Osteocyte (in vitro differentiated cells): Measurements from ENCODE around the gene PLEKHG4. TPM values are rescaled to one million over a fixed set of nuclear protein-coding genes. Genes with fewer than 3 reads are reported as not detected.

Source experiments
- DNase-seq: peaks from one replicate; pipeline ENCODE4 v3.0.0; 2021; ENCODE audit warnings: mixed read lengths; ENCODE audit not compliant: unreplicated experiment; ENCODE audit errors: extremely low spot score
- H3K27ac Mint-ChIP-seq: one replicate; pipeline ENCODE4 v1.8.0; 2021; ENCODE audit warnings: mild to moderate bottlenecking, mixed read lengths; ENCODE audit not compliant: unreplicated experiment
- H3K27me3 Mint-ChIP-seq: one replicate; pipeline ENCODE4 v1.8.0; 2021; ENCODE audit warnings: mixed read lengths; ENCODE audit not compliant: unreplicated experiment
- H3K36me3 Mint-ChIP-seq: one replicate; pipeline ENCODE4 v1.8.0; 2021; ENCODE audit warnings: mixed read lengths; ENCODE audit not compliant: unreplicated experiment
- H3K4me1 Mint-ChIP-seq: one replicate; pipeline ENCODE4 v1.8.0; 2021; ENCODE audit warnings: mixed read lengths; ENCODE audit not compliant: unreplicated experiment
- H3K4me3 Mint-ChIP-seq: one replicate; pipeline ENCODE4 v1.8.0; 2021; ENCODE audit warnings: mild to moderate bottlenecking, moderate library complexity, mixed read lengths; ENCODE audit not compliant: unreplicated experiment
- H3K9me3 Mint-ChIP-seq: one replicate; pipeline ENCODE4 v1.8.0; 2021; ENCODE audit warnings: mixed read lengths; ENCODE audit not compliant: unreplicated experiment
- CTCF ChIP-seq: fragments of 200-600 bp; sonication (generic); IDR thresholded peaks from 2 replicates; pipeline ENCODE4 v1.5.0; 2021; ENCODE audit warnings: antibody characterized with exemption, mild to moderate bottlenecking, moderate library complexity
- total RNA-seq: library from RNA; stranded (reverse); gene quantifications from 2 replicates; pipeline ENCODE4 v1.2.1, GENCODE V29; 2021

The PLEKHG4 gene
- total RNA-seq, 1 donor from 2014 or later, result 11.4 TPM

- H3K27me3 Mint-ChIP-seq, result no peaks in the 10 kb centered on the region
- peak; percentile 94 for DNase-seq
- TF ChIP-seq CTCF, result peak; percentile 56
- H3K27ac Mint-ChIP-seq, result peak overlapping the region; percentile 95
- no peaks in the 10 kb centered on the region for H3K9me3 Mint-ChIP-seq
- H3K36me3 Mint-ChIP-seq, result no peaks in the 10 kb centered on the region
- H3K4me3 Mint-ChIP-seq, result peak overlapping the region; percentile 85
- H3K4me1 Mint-ChIP-seq, result peaks cover 60% of the 10 kb centered on the region
Observed at GRCh38 chr16:67246081-67246755, 33.1 kb upstream of the PLEKHG4 start.

- Mint-ChIP-seq H3K9me3 (no peaks in the 10 kb centered on the region), H3K4me1 (peaks cover 55% of the 10 kb centered on the region)
- no peak for DNase-seq
Observed at GRCh38 chr16:67246756-67247191, 32.6 kb upstream of the PLEKHG4 start.

GRCh38 chr16:67247192-67248072 is 31.9 kb upstream of the PLEKHG4 start, which contains the start of gene FHOD1:
TSS of gene FHOD1 (minus strand) at chr16:67247481. CDS start at chr16:67247410, 71 bp downstream.
- H3K9me3 Mint-ChIP-seq, result no peaks in the 10 kb centered on the region
- H3K27me3 Mint-ChIP-seq, result no peaks in the 10 kb centered on the region
- TF ChIP-seq CTCF, result no peak
- no peaks in the 10 kb centered on the region for H3K36me3 Mint-ChIP-seq
- H3K27ac Mint-ChIP-seq, result peak within 1 kb of the TSS; percentile 95
- DNase-seq, result peak; percentile 99
- peaks cover 50% of the 10 kb centered on the region for H3K4me1 Mint-ChIP-seq
- peak within 1 kb of the TSS; percentile 85 for H3K4me3 Mint-ChIP-seq

More at GRCh38 chr16:67246756-67247191, 32.6 kb upstream of the PLEKHG4 start:
- Mint-ChIP-seq H3K4me3 (peak overlapping the region; percentile 85), H3K27ac (peak overlapping the region; percentile 95), H3K36me3 (no peaks in the 10 kb centered on the region), H3K27me3 (no peaks in the 10 kb centered on the region)
- TF ChIP-seq CTCF, result no peak

- H3K27me3 Mint-ChIP-seq, result no peaks in the 10 kb centered on the region
- H3K4me3 Mint-ChIP-seq, result peak overlapping the region; percentile 85
- peak overlapping the region; percentile 95 for H3K27ac Mint-ChIP-seq
- peaks cover 47% of the 10 kb centered on the region for H3K4me1 Mint-ChIP-seq
- DNase-seq, result no peak
- no peak for TF ChIP-seq CTCF
- no peaks in the 10 kb centered on the region for H3K36me3 Mint-ChIP-seq
- no peaks in the 10 kb centered on the region for H3K9me3 Mint-ChIP-seq
Observed at GRCh38 chr16:67248073-67248400, 31.3 kb upstream of the PLEKHG4 start.
